Measurements from ENCODE around the gene NQO1.
A peak's percentile ranks its signal among the peaks of the same experiment; 100 is the strongest.
"Not testable (repeated sequence)": the region's sequence is repeated elsewhere in the genome, so short reads cannot be mapped to it uniquely, and the experiment has no call there.

The NQO1 gene

DNA sequence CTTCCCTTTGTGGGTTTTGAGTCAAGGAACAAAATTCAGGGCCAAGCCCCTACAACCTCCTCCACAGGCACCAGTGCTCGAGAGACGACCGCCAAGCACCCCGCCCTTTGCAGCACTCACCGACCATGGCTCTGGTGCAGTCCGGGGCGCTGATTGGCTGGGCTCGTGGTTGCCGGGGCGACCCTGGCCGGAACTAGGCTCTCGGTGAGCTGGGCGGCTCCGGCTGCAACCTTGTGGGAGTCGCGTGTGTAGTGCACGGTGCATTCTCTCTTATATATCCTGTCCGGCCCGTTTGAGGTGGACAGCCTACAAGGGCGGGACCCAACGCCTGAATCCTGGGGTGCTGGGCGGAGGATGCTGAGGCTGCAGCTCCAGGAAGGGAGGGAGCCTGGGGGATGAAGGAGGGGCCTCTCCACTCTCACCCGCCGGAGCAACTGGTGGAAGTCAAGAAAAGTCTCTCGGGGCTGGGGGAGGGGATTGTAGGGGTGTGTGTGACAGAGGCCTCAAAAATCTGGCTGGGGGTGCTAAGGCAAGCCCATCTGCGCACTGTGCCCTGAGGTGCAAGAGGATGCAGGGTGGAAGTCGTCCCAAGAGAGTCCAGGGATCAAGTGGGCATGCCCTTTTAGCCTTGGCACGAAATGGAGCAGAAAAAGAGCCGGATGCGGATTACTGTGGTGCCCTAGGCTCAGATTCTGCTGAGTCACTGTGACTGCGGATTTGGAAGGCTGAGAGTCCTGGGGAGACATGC, at the start of gene NQO1:
Gene NQO1 (minus strand): TSS at position 248 of the 748 bp plus-strand sequence. CDS start 121 bp downstream, at position 127.
- peak; percentile 63 for DNase-seq

DNA sequence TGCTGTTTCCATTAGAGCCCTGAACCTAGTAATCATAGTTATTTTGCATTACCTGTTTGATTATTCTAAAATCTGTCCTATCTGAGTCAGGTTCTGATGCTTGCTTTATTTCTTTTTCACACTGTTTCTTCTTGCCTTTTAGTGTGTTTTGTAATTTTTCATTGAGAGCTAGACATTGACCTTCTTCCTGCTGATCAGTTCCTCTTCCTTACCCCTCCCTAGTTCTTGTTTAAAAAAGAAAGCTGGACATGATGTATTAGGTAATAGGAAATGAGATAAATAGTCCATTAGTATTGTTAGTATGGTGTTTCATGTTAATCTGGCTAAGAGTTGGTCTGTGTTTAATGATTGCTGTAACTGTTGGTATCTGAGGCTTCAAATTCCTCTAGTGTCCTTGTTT, 49.2 kb upstream of the NQO1 start:
- no peak for DNase-seq

DNA sequence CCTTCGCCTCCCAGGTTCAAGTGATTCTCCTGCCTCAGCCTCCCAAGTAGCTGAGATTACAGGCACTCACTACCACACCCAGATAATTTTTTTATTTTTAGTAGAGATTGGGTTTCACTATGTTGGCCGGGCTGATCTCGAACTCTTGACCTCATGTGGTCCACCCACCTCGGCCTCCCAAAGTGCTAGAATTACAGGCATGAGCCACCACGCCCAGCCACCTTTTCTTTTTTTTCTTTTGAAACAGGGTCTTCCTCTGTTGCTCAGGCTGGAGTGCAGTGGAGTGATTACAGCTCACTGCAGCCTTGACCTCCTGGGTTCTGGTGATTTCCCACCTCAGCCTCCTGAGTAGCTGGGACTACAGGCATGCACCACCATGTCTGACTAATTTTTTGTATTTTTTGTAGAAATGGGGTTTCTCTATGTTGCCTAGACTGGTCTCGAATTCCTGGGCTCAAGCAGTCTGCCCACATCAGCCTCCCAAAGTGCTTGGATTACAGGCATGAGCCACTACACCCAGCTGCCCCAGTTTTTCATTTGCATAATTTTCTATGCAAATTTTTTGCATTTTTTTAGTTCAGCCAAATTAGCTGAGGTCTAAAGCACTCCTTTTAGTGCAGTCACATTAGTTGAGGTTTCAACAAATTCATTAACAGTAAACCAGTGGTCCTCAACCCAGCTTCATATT, 47.0 kb upstream of the NQO1 start:
- DNase-seq = peak; percentile 44

DNA sequence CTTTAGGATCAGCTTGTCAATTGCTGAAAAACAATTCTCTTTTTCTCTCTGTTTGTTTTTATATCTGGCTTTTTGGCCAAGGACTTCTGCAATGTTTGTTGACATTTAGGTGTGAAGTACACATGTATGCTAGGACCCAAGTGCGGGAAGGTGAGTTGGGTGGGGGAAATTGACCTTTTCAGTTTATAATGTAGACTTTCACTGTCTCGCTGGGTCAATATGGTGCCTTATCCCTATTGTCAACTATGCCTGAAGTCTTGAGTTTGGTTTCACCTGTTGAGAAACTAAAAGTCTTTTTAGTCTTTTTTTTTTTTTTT, 45.2 kb upstream of the NQO1 start:
- DNase-seq = no peak

DNA sequence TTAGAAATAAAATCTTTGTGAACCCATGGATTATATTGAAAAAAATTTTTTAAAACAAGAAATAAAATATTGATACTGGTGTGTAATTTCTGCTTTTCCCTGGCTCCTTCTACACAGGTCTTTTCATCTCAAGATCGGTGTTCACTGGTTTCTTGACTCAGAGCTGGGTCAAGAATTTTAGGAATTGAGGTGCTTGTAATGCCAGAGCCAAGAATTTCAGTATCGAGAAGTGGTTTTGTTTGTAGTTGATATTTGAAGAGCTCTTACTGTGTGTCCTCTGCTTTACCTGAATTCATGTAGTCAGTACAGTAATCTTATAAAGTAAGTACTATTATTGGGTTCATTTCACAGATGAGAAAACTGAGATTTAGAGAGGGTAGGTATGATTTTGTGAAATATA, 43.0 kb upstream of the NQO1 start:
- DNase-seq = no peak

DNA sequence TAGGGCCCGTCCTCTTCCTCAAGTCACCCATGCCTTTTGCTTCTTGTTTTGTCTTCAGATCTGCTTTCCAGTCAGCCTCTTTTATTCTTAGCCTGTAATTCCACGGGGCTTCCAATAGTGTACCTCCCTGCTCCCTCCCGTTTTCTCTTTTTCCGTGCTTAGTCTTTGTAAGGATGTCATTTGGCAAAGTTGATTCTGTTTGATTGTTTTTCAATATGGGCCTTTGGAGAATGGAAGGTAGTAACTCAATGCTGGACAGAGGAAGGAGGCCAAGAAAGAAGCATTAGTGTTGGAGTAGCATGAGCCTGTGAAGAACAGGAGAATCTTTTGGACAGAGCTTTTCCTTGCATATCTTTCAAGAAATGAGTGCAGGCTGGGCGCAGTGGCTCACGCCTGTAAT, 42.3 kb upstream of the NQO1 start:
- DNase-seq = no peak

DNA sequence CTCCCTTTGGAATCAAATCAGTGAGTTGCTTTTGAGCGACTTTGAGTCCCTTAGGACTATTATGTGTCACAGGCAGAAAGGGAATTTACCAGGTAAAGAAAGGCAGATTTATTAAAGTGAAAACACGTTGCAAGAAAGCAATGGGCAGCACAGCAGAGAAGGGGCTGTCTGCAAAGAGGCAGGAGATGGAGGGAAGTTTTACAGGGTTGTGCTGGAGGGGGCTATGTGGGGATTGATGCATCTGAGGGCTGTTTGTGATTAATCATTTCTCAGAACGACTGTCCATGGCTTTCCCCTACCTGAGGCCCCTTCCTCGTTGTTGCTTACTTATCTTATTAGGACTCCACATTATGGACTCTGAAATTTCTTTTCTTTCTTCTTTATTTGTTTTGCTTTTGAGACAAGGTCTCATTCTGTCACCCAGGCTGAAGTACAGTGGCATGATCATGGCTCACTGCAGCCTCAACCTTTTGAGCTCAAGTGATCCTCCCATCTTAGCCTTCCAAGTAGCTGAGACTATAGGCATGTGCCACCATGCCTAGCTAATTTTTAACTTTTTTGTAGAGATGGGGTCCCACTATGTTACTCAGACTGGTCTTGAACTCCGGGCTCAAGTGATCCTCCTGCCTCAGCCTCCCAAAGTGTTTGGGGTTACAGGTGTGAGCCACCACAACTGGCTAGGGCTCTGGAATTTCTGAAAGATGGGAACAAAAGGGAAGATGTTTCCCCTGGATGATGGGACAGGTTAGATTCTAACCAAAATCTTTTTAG, 41.3 kb upstream of the NQO1 start:
- DNase-seq = no peak

DNA sequence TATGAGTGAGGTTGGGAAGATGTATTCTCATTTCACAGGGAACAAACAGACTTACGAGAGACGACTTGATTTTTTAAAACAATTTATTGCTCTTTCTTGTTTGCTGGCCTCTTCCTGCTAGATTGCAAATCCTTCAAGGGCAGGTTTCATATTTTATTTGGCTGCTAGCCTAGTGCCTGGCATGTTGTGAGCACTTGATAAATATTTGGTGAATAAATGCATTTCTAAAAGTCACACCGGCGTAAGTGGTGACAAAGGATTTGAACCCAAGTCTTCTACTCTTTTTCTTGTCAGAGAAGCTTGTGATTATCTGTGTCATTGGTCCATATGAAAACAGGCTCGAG, 37.2 kb upstream of the NQO1 start:
- no peak for DNase-seq

DNA sequence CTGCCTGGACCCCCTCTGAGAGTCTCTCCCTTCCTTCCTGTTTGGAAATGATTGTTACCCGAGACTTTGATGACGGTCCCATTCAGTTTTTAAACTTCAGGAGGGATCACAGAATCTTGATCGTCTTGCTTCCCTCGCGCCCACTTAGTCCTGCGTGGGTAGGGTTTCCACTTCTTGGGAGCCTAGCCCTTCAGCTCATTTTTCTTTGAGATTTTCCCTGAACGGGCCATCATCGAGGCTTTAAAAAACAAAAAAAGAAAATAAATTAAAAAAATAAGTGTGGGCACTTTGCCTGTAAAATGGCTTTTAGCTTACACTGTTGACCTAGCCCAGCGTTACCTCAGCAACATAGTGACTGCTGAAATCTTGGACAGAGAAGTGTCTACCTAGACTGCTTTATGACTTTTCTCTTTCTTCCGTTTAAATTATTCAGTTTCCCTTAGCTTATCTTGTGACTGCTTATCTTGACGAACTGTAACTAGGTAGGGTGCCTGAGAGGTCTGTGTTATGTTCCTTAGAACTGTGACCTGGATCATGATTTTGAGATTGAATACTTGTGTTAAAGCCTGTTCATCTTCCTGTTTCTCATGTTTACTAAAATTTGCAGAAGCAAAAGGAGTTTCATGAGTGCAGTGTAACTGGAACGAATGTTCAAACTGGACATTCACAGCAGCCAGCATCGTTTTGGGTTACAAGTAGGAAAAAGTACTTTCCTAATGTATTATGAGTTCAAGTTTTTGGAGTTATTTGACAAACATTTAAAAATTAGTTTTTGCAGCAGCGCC, 36.6 kb upstream of the NQO1 start:
- DNase-seq = no peak

DNA sequence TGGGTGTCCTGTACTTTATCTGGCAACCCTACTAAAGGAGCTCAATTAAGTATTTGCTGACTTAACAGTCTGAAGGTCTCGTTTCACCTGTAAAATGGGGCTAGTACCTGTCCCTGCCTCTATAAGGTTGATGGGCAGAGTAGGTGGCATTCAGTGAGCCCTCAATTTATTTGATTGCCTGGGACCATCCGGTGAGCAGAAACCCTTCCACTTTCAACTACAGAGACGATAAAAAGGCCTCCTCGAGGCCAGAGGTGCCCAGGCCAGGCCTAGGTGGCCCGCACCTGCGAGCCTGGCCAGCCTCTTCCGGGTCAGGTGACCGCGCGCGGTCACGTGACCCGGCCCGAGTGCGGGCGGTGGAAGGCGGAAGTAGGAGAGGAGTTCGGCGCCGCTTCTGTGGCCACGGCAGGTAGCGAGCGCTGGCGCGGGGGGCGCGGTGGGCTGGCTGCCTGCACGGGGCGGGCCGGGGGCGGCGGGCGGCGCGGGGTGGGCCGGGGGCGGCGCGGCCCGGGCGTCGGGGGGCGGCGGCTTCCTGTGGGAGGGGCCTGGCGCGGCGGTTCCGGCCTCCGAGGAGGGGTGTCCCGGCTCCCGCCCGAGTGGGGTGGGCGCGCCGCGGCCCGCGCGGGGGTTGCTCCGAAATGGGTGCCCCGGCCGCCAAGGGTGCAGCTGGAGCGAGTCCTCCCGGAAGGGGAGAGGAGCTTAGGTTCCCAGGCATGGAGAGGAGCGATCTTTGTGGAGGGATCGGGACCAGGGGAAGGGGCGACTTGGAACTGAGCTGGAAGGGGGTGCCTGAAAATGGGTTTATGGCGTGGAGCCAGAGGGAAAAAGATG, 35.8 kb upstream of the NQO1 start, which contains the start of gene WWP2:
Gene WWP2 (plus strand): TSS at position 350 of the 831 bp plus-strand sequence. CDS start 24,679 bp downstream, outside the sequence.
- peak; percentile 44 for DNase-seq

DNA sequence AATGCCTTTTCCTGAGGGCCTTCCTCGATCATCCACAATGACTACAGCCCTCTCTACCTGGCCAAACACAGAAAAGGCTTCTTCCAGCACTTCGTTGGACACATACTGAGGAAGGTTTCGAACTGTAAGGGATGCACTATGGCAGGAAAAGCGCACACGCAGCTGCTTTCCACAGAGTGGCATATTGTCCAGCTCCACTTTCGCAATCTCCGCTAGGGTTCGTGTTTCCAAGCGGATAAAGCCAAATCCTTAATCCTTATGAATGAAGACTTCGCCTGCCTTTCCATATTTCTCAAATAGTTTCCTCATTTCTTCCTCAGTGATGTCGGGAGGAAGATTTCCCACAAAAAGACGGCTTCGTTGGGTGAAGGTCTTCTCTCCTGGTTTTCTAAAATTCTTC, 31.0 kb upstream of the NQO1 start:
- not testable (repeated sequence) for DNase-seq

DNA sequence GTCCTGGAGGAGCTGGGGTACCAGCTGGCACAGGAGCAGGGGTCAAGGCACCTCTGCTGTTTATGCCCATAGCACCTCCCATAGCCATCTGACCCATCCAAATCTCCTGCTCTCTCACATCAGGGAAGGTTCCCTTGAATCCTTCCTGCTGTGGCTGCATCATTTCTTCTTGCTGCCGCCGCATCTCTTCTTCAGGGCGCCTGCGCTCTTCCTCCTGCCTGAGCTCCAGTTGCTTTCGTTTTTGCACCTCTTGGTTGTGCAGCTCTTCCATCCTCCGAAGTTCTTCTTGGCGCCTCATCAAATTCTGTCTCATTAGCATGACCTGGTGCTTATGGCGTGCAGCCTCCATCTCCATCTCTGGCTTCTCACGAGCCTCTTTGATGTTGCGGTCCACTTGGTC, 30.3 kb upstream of the NQO1 start:
- no peak for DNase-seq

DNA sequence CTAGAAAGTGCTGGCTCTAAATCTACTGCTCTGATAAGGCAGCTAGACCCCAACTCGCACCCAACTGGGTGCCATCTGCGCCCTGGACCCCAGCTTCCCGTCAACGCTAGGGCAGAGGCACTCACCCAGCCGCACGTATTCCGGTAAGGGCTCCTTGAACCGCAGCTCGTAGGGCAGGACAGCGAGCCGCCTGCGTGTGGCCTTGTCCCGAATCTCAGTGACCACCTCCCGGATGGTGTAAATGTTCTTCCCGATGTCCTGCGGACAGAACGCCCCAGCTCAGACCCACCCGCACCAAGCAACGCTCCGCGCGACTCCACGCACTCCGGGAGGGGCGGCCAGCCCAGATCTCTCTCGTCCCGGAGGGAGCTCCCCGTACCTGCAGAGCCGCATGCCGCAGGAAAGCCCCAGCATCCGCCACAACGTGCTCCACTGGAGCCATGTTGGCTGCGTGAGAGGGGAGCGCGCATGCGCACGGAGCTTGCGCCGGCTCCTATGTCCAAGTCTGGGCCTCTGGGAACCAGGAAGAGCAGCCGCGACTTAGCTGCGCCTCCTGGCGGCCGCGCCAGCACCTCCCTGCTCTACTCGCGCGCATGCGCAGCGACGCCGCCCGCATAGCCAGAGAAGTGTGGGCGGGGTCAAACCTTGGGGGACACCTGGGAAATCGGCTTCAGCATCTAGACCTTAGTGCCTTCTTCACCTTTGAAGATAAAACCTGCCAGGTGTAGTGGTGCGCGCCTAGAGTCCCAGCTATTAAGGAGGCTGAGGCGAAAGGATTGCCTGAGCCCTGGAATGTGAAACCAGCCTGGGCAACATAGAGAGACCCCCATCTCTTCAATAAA, 28.3 kb upstream of the NQO1 start, which contains the start of gene NOB1:
Gene NOB1 (minus strand): TSS at position 458 of the 842 bp plus-strand sequence. CDS start 16 bp downstream, at position 442.
- peak; percentile 75 for DNase-seq

DNA sequence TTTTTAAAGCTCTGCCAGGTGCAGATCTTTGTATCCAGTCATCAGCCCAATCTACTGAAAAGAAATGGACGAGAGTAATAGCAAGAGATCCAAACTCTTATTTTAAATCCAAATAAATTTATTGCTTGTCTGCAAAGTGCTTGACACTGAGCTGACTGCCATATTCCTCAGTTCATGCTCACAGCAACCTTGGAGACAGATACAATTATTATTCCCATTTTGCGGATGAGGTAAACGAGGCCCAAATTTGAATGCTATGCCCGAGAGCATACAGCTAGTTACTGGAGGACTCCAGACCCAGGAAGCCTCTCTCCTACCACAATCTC, 27.7 kb upstream of the NQO1 start:
- DNase-seq = no peak

DNA sequence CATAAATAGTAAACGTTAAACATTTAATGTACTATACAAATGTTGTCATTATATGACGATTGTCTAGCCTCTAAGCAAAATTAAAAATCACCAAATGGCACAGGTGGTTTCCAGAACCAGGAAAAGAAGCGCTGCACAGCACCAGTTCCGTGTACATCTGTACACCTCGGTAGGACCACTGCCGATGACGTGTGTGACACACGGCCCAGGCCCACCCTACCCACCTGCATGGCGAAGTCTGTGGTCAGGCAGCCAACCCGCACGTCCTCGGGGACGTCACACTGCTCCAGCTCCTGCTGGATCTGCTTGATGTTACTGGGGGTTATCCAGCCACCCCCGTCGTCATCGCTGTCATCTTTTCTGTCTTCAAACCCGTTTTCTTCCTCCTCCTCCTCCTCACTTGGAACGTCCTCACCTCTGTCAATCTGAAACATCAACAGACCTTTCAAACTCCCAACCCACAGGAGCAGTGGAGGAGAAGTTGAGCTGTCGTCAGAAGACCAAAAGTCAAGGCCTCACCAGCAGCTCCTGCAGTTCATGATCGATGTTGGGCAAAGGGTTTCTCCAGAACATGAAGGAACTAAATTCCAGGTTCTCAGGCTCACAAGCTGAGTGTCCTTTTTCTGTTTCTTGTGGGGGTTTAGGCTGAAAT, 22.5 kb upstream of the NQO1 start:
- no peak for DNase-seq

DNA sequence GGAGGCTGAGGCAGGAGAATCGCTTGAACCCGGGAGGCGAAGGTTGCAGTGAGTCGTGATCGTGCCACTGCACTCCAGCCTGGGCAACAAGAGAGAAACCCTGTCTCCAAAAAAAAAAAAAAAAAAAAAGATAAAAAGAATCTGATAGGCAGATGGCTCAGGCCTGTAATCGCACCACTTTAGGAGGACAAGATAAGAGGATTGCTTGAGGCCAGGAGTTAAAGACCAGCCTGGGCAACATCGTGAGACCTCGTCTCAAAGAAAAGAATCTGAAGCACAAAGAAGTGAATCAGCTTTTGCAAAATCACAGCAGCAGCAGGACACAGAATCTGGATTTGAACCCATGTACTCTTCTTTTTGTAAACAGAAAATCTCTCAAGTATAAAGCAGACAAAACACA, 20.8 kb upstream of the NQO1 start:
- no peak for DNase-seq

DNA sequence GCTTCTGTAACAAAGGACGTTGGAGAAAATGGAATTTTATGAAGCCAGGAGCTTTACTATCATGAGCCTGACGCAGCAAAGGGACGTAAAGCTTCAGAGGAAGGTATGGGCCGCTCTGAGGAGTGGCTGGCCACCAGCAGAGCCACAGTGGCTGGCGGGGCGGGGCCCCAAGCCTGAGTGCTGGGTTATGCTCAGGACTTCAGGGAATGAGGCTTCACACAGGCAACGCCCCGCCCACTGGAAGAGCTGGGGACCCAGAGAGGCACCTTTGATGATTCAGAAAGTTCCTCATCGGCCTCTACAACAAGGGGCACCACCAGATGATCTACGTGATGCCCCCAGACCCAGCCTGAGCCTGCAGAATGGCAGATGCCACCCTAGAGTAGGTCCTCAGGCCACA, 19.6 kb upstream of the NQO1 start:
- no peak for DNase-seq

DNA sequence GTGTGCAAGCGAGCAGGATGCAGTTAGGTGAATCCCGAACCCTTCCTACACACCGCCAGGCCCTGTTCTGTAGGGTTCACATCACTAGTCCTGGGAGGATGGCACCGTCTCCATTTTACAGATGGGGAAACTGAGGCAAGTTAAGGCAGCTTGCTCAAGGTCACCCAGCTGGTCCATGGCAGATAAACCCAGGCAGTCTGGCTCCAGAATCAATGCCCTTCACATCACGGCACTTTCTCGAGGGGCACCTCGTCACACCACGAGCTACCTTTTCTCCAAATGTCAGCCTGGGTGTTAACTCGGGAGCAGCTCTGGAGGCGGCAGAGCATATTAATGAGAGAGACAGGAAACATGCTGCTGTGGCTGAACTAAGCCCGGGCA, 18.9 kb upstream of the NQO1 start:
- no peak for DNase-seq

DNA sequence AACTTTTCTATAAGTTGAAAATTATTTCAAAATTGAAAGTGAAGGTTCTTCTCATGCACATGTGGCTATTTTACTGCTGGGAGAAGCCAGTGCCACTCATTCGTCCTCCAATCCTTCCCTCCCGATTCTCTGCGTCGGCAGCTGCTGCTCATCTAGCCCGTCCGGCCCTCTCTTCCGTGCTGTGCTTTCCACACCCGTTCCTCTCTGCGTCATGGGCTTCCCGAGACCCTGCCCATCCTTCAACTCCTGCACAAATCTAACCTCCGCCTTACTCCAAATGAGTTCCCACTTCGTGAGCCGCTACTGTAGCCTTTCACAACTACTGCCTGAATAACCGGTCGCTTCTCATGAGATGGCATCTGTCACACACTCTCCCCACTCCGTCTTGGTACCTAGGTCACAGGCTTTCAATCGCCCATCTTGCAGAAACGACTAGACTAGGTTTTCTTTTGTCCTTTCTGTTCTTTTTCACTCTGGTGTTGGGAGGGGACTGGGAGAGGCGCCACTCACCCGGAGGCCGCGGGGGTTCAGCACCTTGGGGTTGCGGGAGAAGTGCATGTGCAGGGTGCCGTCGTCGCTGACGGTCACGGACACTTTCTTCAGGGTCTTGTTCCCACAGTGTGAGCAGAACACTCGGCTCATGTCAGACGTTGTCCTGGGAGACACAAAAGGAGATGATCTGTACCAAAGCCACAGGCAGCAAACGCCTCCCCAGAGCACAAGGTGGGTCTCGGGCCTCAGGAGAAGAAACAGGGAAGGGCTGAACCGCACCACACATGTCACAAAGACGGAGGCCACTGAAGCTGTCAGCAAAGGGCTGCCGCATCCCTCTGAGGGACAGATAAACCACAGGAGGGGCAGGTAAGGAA, 18.2 kb upstream of the NQO1 start:
- no peak for DNase-seq

Measured in NCI-H526 treated with DMSO at 0.1 percent for 48 hours (cell line).